T-helper 17 cell (primary cell): Measurements from ENCODE around the gene SMARCA4. TPM values are rescaled to one million over a fixed set of nuclear protein-coding genes. Genes with fewer than 3 reads are reported as not detected.
"Not testable (repeated sequence)": the region's sequence is repeated elsewhere in the genome, so short reads cannot be mapped to it uniquely, and the experiment has no call there.

Source experiments
- ATAC-seq: fragments of 150-1000 bp; cut with Tn5 transposase; 2 replicates; pipeline ENCODE4 v1.10.0; 2021; ENCODE audit warnings: mild to moderate bottlenecking, moderate library complexity
- DNase-seq, 3 donors: peaks; one replicate each; pipeline versions ENCODE4 v3.0.0 to v3.0.0-alpha.2; 2020 to 2021
- H3K9me3 ChIP-seq: one replicate; pipeline ENCODE4 v1.7.0; 2013; ENCODE audit warnings: low read length, mild to moderate bottlenecking; ENCODE audit not compliant: control insufficient read depth, poor library complexity, severe bottlenecking
- H3K27ac Mint-ChIP-seq: one replicate; pipeline ENCODE4 v1.8.0; 2022; ENCODE audit warnings: mild to moderate bottlenecking, moderate library complexity, mixed read lengths
- H3K27me3 Mint-ChIP-seq: one replicate; pipeline ENCODE4 v1.8.0; 2022; ENCODE audit warnings: mixed read lengths
- H3K36me3 Mint-ChIP-seq: one replicate; pipeline ENCODE4 v1.8.0; 2022; ENCODE audit warnings: low read depth, mixed read lengths
- H3K4me1 Mint-ChIP-seq: one replicate; pipeline ENCODE4 v1.8.0; 2022; ENCODE audit warnings: mild to moderate bottlenecking, mixed read lengths
- H3K4me3 Mint-ChIP-seq: one replicate; pipeline ENCODE4 v1.8.0; 2022; ENCODE audit warnings: mild to moderate bottlenecking, moderate library complexity, mixed read lengths
- total RNA-seq, 4 donors: library from RNA in 2 of 4; stranded (reverse) in 2 of 4; gene quantifications; one replicate each; pipeline ENCODE4 v1.2.3 and lab custom pipeline; 2022 to 2026

The SMARCA4 gene
- total RNA-seq, 2 donors from 2014 or later = 93.9 to 94.0 TPM

- Mint-ChIP-seq H3K4me3 (no peak overlapping the region), H3K36me3 (no peaks in the 10 kb centered on the region), H3K27ac (no peak overlapping the region), H3K27me3 (no peaks in the 10 kb centered on the region), H3K4me1 (peaks cover 2% of the 10 kb centered on the region)
- ATAC-seq (no peak), DNase-seq (no peak)
- H3K9me3 ChIP-seq = no peaks in the 10 kb centered on the region
Observed at GRCh38 chr19:10921910-10922637, 38.8 kb upstream of the SMARCA4 start.

- no peaks in the 10 kb centered on the region for H3K27me3 Mint-ChIP-seq
- no peak overlapping the region for H3K27ac Mint-ChIP-seq
- no peak overlapping the region for H3K4me3 Mint-ChIP-seq
- H3K4me1 Mint-ChIP-seq = peaks cover 6% of the 10 kb centered on the region
- DNase-seq (no peak), ATAC-seq (no peak)
- H3K36me3 Mint-ChIP-seq = no peaks in the 10 kb centered on the region
- H3K9me3 ChIP-seq = no peaks in the 10 kb centered on the region
Observed at GRCh38 chr19:10922638-10923014, 38.2 kb upstream of the SMARCA4 start.

DNA sequence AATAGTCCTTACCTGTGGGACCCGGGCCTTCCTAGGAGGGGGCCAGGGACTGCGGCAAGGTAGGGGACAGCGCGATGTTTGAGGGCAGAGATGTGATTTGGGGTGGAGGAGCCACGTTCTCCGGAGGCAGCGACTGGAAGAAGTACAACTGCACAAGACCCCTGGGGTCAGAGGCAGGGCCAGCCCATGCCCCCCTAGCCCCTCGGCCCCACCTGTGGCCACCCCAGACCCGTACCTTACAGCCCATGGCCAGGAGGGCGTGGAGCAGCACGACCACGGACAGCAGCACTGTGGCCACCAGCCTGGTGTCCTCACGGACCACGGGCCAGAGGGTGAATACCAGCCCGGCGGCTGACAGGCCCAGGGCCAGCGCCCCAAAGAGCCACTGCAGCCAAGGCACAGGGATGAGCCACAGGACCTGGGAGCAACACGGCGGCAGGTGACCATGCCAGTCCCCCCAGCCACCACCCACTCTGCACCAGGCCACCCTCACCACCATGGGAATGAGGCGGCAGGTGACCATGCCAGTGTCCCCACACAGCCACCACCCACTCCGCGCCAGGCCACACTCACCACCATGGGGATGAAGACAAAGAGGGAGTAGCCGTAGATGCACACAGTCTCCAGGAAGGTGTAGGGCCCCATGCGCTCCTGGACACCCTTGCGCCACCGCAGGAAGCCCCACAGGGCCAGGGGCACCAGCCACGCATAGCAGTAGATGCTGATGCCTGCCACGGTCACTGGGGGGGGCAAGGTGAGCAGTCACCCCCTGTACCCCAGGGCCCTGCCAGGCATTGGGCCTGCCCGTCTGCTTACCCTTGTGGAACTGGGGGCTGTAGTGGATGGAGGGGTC is 37.3 kb upstream of the SMARCA4 start:
- H3K27me3 Mint-ChIP-seq = no peaks in the 10 kb centered on the region
- ATAC-seq = no peak

GRCh38 chr19:10924597-10924996 is 36.2 kb upstream of the SMARCA4 start:
- DNase-seq (no peak), ATAC-seq (no peak)
- Mint-ChIP-seq H3K36me3 (no peaks in the 10 kb centered on the region), H3K27me3 (no peaks in the 10 kb centered on the region), H3K27ac (peak overlapping the region; percentile 32), H3K4me3 (no peak overlapping the region), H3K4me1 (peaks cover 11% of the 10 kb centered on the region)
- no peaks in the 10 kb centered on the region for H3K9me3 ChIP-seq

More for the DNA sequence above, 37.3 kb upstream of the SMARCA4 start:
- DNase-seq = no peak
- no peak overlapping the region for H3K27ac Mint-ChIP-seq
- peaks cover 8% of the 10 kb centered on the region for H3K4me1 Mint-ChIP-seq
- H3K36me3 Mint-ChIP-seq = no peaks in the 10 kb centered on the region
- H3K4me3 Mint-ChIP-seq = peak overlapping the region; percentile 39
- no peaks in the 10 kb centered on the region for H3K9me3 ChIP-seq

DNA sequence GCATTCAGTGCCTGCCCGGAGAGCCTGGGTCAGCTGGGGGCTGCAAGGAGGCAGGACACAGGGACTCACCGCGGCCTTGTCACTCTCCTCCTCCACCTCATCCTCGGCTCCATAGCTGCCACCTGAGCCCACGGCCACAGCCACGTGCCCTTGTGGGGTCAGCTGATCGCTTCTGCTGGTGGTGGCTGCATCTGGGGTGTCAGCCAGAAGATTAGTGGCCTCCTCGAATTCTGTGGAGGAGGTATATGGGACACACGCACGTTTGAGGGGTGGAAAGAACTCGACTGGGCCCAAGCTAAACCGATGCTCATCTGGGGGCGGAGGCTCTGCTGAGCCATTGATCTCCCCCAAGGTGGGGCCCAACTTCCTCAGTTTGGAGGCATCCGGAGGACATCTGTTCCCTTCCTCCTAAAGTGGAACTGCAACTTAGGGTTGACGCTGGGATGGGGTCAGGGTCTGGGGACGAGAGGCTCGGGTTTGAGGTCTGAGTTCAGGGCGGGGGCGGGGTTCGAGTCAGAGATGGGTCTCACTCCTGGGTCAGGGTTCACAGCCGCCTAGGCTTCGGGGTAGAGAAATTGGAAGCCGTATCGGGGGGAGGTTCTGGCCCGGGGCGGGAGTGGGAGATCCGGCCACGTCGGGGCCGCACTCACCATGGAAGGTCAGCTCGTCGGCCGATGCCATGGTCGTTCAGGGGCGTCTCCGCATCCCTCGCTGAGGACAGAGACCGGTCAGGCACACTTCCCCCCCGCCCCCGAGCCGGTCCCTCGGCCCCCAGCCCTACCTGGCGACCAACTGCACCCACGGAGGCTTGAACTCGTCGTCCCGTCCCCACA is 32.9 kb upstream of the SMARCA4 start:
- H3K4me1 Mint-ChIP-seq = peaks cover 11% of the 10 kb centered on the region
- peak overlapping the region; percentile 85 for H3K27ac Mint-ChIP-seq
- no peaks in the 10 kb centered on the region for H3K27me3 Mint-ChIP-seq
- H3K9me3 ChIP-seq = no peaks in the 10 kb centered on the region
- no peak for DNase-seq
- H3K4me3 Mint-ChIP-seq = peak overlapping the region; percentile 94
- ATAC-seq = no peak
- no peaks in the 10 kb centered on the region for H3K36me3 Mint-ChIP-seq

DNA sequence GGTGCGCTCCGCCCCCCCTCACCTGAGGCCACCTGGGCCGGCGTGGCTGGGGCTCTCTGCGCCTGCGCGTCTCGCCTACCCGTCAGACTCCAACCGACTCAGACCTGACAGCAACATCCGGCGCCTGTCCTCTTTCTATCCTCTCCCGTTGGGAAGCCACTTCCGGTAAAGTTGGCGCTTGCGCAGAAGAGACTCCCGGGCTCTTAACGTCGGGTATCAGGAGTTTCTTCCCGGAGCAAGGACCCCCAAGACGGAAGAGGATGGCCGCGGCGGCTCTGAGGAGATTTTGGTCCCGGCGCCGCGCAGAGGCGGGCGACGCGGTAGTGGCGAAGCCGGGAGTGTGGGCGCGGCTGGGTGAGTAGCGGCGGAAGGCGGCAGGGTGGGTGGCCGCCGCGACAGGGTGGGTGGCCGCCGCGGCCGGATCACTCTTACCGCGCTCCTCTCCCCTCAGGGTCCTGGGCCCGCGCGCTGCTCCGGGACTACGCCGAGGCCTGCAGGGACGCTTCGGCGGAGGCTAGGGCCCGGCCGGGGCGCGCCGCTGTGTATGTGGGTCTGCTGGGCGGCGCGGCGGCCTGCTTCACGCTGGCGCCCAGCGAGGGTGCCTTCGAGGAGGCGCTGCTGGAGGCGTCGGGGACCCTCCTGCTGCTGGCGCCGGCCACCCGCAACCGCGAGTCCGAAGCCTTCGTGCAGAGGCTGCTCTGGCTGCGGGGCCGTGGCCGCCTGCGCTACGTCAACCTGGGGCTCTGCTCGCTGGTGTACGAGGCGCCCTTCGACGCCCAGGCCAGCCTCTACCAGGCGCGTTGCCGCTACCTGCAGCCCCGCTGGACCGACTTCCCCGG is 32.0 kb upstream of the SMARCA4 start, which contains the start of the genes TIMM29 and YIPF2:
TIMM29 (plus strand) TSS at position 249 of the 839 bp plus-strand sequence; CDS start at position 261, 12 bp downstream.
YIPF2 (minus strand) TSS at position 77 of the 839 bp plus-strand sequence. CDS start 229 bp downstream, outside the sequence.
- Mint-ChIP-seq H3K27me3 (no peaks in the 10 kb centered on the region), H3K4me1 (peaks cover 11% of the 10 kb centered on the region), H3K27ac (peak within 1 kb of the TSS; percentile 85), H3K36me3 (no peaks in the 10 kb centered on the region), H3K4me3 (peak within 1 kb of the TSS; percentile 94)
- ATAC-seq = peak; percentile 92
- no peaks in the 10 kb centered on the region for H3K9me3 ChIP-seq
- DNase-seq = peak; percentile 80 to 88 (median 87)

- ATAC-seq (no peak), DNase-seq (no peak)
- Mint-ChIP-seq H3K27me3 (no peaks in the 10 kb centered on the region), H3K4me1 (peaks cover 11% of the 10 kb centered on the region), H3K4me3 (peak overlapping the region; percentile 94), H3K27ac (no peak overlapping the region), H3K36me3 (no peaks in the 10 kb centered on the region)
- no peaks in the 10 kb centered on the region for H3K9me3 ChIP-seq
Observed at GRCh38 chr19:10929402-10929794, 31.4 kb upstream of the SMARCA4 start.

GRCh38 chr19:10935371-10936059 is 25.3 kb upstream of the SMARCA4 start:
- no peak overlapping the region for H3K27ac Mint-ChIP-seq
- H3K4me3 Mint-ChIP-seq = no peak overlapping the region
- H3K4me1 Mint-ChIP-seq = peaks cover 2% of the 10 kb centered on the region
- no peaks in the 10 kb centered on the region for H3K27me3 Mint-ChIP-seq
- H3K9me3 ChIP-seq = no peaks in the 10 kb centered on the region
- no peaks in the 10 kb centered on the region for H3K36me3 Mint-ChIP-seq
- DNase-seq = no peak
- ATAC-seq = no peak

GRCh38 chr19:10936661-10937084 is 24.2 kb upstream of the SMARCA4 start:
- Mint-ChIP-seq H3K4me1 (peaks cover 2% of the 10 kb centered on the region), H3K4me3 (no peak overlapping the region), H3K27ac (peak overlapping the region; percentile 27), H3K36me3 (no peaks in the 10 kb centered on the region), H3K27me3 (no peaks in the 10 kb centered on the region)
- ATAC-seq (peak; percentile 87), DNase-seq (no peak)
- H3K9me3 ChIP-seq = no peaks in the 10 kb centered on the region

DNA sequence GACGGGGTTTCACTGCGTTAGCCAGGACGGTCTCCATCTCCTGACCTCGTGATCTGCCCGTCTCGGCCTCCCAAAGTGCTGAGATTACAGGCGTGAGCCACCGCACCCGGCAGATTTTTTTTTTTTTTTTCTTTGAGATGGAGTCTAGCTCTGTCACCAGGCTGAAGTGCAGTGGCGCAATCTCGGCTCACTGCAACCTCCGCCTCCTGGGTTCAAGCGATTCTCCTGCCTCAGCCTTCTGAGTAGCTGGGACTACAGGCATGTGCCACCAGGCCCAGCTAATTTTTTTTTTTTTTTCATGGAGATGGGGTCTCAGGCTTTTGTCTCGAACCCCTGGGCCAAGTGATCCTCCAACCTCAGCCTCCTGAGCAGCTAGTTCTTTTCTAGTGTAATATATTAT is 19.2 kb upstream of the SMARCA4 start:
- not testable (repeated sequence) for H3K36me3 Mint-ChIP-seq, H3K27me3 Mint-ChIP-seq, H3K9me3 ChIP-seq, H3K27ac Mint-ChIP-seq, H3K4me1 Mint-ChIP-seq, DNase-seq, ATAC-seq, H3K4me3 Mint-ChIP-seq

GRCh38 chr19:10943412-10943811 is 17.4 kb upstream of the SMARCA4 start:
- H3K27me3 Mint-ChIP-seq, H3K27ac Mint-ChIP-seq, H3K9me3 ChIP-seq, H3K36me3 Mint-ChIP-seq, H3K4me3 Mint-ChIP-seq, H3K4me1 Mint-ChIP-seq, ATAC-seq, DNase-seq: not testable (repeated sequence)

DNA sequence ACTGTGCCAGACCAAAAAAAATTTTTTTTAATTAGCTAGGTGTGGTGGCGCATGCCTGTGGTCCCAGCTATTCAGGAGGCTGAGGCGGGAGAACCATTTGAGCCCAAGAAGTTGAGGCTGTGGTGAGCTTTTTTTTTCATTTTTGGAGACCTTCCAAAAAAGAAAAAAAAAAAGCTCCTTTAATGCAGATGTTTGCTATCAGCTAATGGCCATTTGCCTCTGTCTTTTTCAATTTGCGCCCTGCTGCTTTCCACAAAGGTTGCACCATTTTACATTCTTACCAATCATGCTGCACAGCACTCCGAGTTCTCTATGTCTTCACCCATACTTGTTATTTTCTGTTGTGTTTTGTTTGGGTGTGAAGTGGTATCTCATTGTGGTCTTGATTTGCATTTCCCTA is 15.6 kb upstream of the SMARCA4 start:
- no peak for DNase-seq
- Mint-ChIP-seq H3K4me1 (peaks cover 3% of the 10 kb centered on the region), H3K27me3 (no peaks in the 10 kb centered on the region), H3K36me3 (no peaks in the 10 kb centered on the region), H3K4me3 (no peak overlapping the region), H3K27ac (no peak overlapping the region)
- H3K9me3 ChIP-seq = no peaks in the 10 kb centered on the region
- no peak for ATAC-seq
